DMS153 treated with DMSO at 0.1 percent for 48 hours (cell line): Measurements from ENCODE around the gene C1QBP.
"Not testable (repeated sequence)": the region's sequence is repeated elsewhere in the genome, so short reads cannot be mapped to it uniquely, and the experiment has no call there.

ENCODE experiments used
- DNase-seq: peaks from one replicate; lab custom pipeline; 2025; ENCODE audit not compliant: unreplicated experiment; lab: John Stamatoyannopoulos, UW

C1QBP gene

DNA sequence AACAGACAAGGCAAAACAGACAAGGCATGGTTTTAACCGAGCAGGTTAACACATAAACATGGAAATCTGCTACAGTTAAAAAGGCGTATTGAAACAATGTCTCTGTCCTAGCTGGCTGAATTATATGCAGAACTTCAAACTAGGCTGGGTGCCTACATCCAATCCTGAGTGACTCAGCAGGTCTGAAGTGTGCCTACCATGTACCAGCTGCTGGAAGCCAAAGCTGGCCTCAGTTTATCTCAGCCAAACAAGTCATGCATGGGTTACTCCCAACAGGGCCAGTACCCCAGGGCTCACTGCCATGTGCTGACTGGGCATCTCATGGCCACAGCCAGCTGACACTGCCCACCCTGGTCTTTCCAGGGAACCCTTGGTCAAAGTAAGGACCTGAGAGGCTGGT, 4.0 kb downstream of the C1QBP start:
- no peak for DNase-seq

GRCh38 chr17:5431949-5432556, 6.9 kb downstream of the C1QBP start:
- no peak for DNase-seq

- DNase-seq, result not testable (repeated sequence)
Observed at GRCh38 chr17:5431234-5431633, 7.7 kb downstream of the C1QBP start.

DNA sequence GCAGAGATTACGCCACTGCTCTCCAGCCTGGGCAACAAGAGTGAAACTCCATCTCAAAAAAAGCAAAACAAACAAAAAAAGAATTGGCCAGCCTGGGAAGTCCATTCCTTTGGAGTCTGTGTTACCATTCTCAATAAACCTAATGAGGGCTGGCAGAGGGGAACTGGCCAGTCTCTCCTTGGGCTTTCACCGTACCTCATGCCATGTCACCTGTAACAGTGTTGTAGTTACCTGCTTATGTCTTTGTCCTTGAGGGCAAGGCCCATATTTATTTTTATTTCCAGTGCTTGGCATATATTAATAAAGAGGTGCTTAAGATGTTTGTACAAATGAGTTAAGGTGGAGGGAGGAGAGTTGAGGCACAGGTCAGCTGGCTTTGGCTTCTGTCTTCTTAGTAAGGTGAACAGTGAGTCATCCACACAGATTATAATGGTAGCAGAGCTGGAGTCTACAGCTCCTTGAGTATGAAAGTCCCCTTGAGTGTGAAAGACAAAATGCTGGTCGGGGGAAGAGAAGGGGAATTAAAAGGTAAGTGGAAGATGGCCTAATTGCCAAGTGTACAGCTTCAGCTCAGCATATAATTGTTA, 8.4 kb downstream of the C1QBP start:
- DNase-seq, result no peak

- no peak for DNase-seq
Observed at GRCh38 chr17:5429191-5429887, 9.6 kb downstream of the C1QBP start.

DNA sequence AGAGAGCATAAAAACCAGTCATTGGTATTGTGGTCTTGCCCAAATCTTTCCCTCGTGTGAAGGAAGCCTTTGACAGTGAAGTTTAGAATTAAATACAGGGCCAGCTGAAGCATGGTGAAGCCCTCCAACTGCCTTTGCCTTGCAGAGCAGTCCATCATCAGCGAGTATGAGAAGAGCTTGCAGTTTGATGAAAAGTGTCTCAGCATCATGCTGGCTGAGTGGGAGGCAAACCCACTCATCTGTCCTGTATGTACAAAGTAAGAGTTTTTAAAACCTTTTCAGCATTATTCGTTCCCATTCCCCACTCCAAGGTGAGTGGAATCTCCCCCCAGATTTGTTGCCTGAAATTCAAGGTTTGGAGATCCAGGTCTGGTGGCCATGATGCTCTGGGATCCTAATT, 13.1 kb downstream of the C1QBP start:
- no peak for DNase-seq

GRCh38 chr17:5424909-5425308, 14.0 kb downstream of the C1QBP start:
- no peak for DNase-seq

DNA sequence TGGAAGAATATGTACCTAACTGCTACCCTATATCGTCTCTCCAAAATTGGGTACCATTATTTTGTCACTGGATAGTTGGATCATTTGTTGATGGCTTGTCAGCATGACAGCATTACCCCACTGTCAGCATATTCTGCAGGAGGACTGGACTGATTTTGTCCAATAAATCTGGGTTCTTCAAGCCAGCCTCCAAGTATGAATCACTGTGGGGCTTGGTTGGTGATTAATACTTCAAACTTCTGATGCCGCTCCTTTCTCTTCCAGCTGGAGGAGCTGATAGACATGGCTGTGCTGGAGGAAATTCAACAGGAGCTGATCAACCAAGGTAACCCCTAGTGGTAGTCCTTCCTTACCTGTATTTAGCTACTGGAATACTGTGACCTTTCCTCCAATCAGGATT, 16.4 kb downstream of the C1QBP start:
- no peak for DNase-seq

DNA sequence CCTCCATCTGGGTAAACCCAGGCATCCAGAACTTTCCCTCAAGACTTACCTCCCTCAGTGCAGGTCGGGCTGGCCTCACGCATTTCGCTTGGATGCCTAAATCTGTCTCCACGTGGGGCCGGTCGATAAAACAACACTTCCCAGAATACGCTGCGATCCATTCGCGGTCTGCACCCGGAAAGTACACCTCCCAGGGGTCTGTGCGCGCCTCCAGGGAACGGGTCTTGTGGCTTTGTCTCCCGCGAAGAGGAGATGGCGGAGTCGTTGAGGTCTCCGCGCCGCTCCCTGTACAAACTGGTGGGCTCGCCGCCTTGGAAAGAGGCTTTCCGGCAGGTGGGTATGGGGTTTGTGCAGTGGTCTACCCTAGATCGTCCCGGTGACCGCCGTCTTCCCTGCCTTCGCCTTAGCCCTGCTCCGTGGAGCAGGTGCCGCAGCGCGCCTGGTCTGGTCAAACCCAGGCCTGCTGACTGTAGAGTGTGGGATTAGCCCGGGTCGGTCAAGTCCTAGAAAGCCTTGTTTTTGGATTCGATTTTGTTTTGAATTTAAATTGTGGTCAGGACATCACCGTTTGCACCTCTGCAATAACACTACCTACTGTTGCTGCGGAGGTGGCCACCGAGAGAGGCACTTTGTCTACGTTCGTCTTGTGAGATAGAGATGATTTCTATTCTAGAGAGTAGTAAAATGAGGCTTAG, 18.8 kb downstream of the C1QBP start, which contains the start of gene RPAIN:
Gene RPAIN, plus strand, starts transcription at position 224 of the 695 bp plus-strand sequence. Its CDS starts 29 bp downstream, at position 253.
- peak; percentile 65 for DNase-seq

DNA sequence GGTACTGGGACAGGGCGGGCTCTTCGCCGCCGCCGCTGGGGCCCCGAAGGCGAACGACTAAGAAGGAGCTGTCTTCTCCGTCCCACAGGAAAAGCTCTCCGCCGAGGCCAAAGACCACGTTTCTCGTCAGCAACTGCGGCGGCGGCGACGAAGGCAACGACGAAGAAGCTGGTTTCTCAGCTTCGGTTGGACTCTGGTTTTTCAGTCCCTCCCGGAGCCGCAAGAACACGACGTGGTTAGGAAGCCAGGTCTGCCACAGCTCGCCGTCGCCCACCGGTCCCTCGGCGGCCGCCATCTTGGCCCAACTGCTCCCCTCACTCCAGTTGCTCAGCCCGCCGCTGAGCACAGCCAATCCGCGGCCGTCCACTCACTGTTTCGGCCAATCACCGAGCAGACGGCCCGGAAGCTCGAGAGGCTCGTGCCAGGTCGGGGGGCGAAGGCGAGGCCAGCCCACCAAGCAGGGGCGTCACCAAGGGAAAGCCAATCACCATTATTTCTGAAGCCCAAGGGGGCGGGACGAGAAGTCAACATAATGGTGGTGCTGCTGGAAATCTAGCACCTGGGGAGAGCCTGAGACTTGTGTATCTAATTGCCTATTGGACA, 19.5 kb downstream of the C1QBP start, which contains the start of gene NUP88:
Gene NUP88, minus strand, starts transcription at position 307 of the 603 bp plus-strand sequence. Its CDS starts 12 bp downstream, at position 295.
- peak; percentile 65 for DNase-seq

- no peak for DNase-seq
Observed at GRCh38 chr17:5418858-5419355, 20.0 kb downstream of the C1QBP start.

- no peak for DNase-seq
Observed at GRCh38 chr17:5416901-5417300, 22.1 kb downstream of the C1QBP start.

DNA sequence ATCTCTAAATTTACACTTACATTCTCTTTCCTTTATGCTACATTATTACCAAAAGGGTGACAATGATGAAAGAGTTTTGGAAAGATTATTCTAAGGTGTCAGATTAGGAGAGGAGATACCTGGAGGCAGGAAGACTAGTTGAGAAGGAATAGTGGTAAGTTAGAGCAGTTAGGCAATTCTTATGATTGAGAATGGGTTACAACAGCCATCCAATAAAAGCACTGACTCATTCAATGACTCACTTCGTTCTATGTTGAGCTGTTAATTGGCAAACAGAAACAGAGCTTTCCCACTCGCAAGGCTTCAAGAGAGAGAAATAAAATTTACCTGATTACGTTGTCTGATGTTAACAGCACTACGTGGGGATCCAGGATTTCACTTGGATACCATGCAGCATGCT, 25.3 kb downstream of the C1QBP start:
- no peak for DNase-seq

DNA sequence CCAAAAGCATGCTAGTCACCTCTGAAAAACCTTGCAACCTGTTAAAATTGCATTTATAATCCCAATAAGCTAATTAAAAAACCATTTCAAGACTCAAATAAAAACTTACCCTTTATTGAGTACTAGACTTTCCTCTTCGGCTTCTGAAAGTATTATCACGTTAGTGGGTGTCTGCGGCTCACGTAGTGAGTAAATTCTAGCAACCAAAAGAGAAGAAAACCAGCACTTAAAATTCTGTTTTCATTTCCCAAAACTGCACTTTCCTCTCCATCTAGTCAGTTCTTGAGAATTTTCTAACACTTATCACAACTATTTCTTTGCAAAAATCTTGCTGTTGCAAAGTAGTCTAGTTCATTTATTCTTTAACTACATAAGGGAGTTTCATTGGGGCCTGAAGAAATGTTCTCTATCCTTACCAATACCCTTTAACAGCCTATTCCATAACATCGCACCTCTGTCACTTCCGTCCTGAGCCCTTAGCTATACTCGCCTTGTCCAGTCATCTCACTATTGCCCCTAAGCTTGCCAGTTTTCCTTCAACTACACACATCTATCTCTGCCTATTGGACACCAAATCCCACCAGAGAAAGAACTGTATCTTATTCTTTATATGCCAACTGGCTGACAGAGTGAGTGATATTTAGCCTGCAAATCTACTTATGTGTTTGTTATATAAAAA, 28.2 kb downstream of the C1QBP start:
- no peak for DNase-seq

- DNase-seq, result no peak
Observed at GRCh38 chr17:5408186-5408585, 30.8 kb downstream of the C1QBP start.

- DNase-seq, result no peak
Observed at GRCh38 chr17:5405400-5405799, 33.6 kb downstream of the C1QBP start.

DNA sequence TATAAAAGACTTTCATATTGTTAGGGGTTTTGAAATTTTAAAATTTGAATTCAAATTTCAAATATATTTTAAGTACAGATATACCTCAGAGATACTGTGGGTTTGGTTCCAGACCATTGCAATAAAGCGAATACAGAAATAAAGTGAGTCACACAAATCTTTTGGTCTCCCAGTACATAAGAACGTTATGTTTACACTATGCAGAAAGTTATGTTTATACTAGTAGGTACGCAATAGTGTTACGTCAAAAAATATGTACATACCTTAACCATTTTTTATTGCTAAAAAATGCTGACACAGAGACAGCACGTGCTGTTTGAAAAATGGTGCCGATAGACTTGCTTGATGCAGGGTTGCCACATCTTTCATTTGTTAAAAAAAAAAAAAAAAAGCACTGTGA, 39.2 kb downstream of the C1QBP start:
- DNase-seq, result no peak

- DNase-seq, result no peak
Observed at GRCh38 chr17:5396612-5397011, 42.3 kb downstream of the C1QBP start.

GRCh38 chr17:5391678-5392077, 47.3 kb downstream of the C1QBP start:
- no peak for DNase-seq
